Measurements from ENCODE around the gene ADISSP.

DNA sequence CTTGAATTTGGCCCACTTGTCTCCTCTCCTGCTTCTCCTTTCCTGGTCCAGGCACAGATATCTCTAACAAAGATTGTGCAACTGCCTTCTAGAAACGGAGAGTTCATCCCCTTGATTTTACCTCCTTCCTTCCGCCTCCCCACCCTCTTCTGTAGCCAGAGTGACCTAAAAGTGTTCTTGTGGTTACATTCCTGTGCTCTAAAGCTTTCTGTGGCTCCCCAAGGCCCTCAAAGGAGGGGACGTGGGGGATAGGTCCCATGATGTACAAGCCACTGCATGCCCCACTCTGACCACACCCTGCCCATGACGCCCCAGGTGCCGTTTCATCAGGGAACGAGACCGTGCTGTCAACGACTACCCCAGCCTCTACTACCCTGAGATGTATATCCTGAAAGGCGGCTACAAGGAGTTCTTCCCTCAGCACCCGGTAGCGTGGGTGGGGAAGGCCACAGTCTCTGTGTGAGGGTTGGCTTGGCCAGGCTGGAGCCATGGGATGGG is 36.8 kb upstream of the ADISSP start:
- TF ChIP-seq, protein P1, sequence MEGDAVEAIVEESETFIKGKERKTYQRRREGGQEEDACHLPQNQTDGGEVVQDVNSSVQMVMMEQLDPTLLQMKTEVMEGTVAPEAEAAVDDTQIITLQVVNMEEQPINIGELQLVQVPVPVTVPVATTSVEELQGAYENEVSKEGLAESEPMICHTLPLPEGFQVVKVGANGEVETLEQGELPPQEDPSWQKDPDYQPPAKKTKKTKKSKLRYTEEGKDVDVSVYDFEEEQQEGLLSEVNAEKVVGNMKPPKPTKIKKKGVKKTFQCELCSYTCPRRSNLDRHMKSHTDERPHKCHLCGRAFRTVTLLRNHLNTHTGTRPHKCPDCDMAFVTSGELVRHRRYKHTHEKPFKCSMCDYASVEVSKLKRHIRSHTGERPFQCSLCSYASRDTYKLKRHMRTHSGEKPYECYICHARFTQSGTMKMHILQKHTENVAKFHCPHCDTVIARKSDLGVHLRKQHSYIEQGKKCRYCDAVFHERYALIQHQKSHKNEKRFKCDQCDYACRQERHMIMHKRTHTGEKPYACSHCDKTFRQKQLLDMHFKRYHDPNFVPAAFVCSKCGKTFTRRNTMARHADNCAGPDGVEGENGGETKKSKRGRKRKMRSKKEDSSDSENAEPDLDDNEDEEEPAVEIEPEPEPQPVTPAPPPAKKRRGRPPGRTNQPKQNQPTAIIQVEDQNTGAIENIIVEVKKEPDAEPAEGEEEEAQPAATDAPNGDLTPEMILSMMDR (conservative IDR thresholded peaks at IDR 0.05; ENCODE audit: low read depth, low read length), result no peak
- no peak for TF ChIP-seq EZH2 (IDR thresholded peaks at IDR 0.05; ENCODE audit: borderline replicate concordance, low read depth, low read length, poor library complexity, severe bottlenecking)
